Duodenal mucosa (tissue), 2 donors: ENCODE results near the gene SLC7A14.
A peak's percentile ranks its signal among the peaks of the same experiment; 100 is the strongest.

Experiments used
- H3K27ac ChIP-seq: one replicate; pipeline ENCODE4 v1.7.0; 2013; ENCODE audit warnings: low read depth, low read length
- H3K27me3 ChIP-seq, 2 donors: one replicate each; pipeline ENCODE4 v1.7.0; 2013; ENCODE audit warnings: low read length in 2 of 2, control low read depth in 1 of 2; ENCODE audit not compliant: insufficient read depth in 2 of 2, control insufficient read depth in 1 of 2
- H3K36me3 ChIP-seq, 2 donors: one replicate each; pipeline ENCODE4 v1.7.0; 2013; ENCODE audit warnings: low read length in 2 of 2, control low read depth in 1 of 2; ENCODE audit not compliant: insufficient read depth in 2 of 2, control insufficient read depth in 1 of 2
- H3K4me1 ChIP-seq, 2 donors: one replicate each; pipeline ENCODE4 v1.7.0; 2013; ENCODE audit warnings: low read length in 2 of 2, control low read depth in 1 of 2; ENCODE audit not compliant: insufficient read depth in 2 of 2, control insufficient read depth in 1 of 2
- H3K4me3 ChIP-seq, 2 donors: one replicate each; pipeline ENCODE4 v1.7.0; 2013; ENCODE audit warnings: low read length in 2 of 2, low read depth in 1 of 2
- H3K9ac ChIP-seq, 2 donors: one replicate each; pipeline ENCODE4 v1.7.0; 2013; ENCODE audit warnings: low read length in 2 of 2, low read depth in 1 of 2
- H3K9me3 ChIP-seq, 2 donors: one replicate each; pipeline ENCODE4 v1.7.0; 2013; ENCODE audit warnings: low read length in 2 of 2, control low read depth in 1 of 2; ENCODE audit not compliant: control insufficient read depth in 1 of 2

SLC7A14 gene

DNA sequence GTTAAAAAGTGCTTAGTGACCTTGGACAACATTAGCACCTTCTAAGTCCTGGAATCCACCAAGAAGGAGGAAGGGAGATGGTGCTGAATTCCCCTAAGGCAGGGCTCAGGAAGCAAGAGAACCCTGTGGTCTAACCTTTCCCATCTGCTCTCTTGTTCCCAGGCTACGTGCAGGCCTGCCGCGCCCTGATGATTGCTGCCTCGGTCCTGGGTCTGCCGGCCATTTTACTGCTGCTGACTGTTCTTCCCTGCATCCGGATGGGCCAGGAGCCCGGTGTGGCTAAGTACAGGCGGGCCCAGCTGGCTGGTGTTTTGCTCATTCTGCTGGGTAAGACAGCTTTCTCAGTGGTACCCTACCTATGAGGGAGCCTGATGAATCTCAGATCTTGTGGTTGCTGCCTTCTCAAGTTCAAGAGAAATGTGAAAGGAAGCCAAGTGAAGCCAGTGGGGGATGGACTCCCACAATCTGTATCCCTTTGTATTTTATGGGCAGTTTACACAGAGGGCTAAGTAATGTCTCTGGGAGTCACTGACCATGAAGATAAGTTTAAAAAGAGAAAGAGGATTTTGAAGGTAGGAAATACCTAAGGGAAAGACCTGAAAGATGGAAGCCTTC lies 162.8 kb downstream of the SLC7A14 start:
- no peak overlapping the region for H3K9ac ChIP-seq
- no peak overlapping the region for H3K27ac ChIP-seq

GRCh38 chr3:170421758-170422157 lies 164.1 kb downstream of the SLC7A14 start:
- H3K9ac ChIP-seq = no peak overlapping the region
- no peak overlapping the region for H3K4me3 ChIP-seq
- H3K27ac ChIP-seq = no peak overlapping the region
- H3K4me1 ChIP-seq = peaks cover 11 to 13% of the 10 kb centered on the region in 2 donors
- H3K36me3 ChIP-seq = no peaks in the 10 kb centered on the region
- H3K27me3 ChIP-seq = peaks cover 21 to 28% of the 10 kb centered on the region in 2 donors
- H3K9me3 ChIP-seq = no peaks in the 10 kb centered on the region

More for the DNA sequence above, 162.8 kb downstream of the SLC7A14 start:
- H3K27me3 ChIP-seq = peaks cover 20 to 23% of the 10 kb centered on the region in 2 donors
- peaks cover 11 to 13% of the 10 kb centered on the region in 2 donors for H3K4me1 ChIP-seq
- no peak overlapping the region for H3K4me3 ChIP-seq
- no peaks in the 10 kb centered on the region for H3K36me3 ChIP-seq
- no peaks in the 10 kb centered on the region for H3K9me3 ChIP-seq

GRCh38 chr3:170421111-170421641 lies 164.7 kb downstream of the SLC7A14 start:
- Histone ChIP-seq H3K27ac (no peak overlapping the region), H3K4me3 (no peak overlapping the region), H3K9ac (no peak overlapping the region)

DNA sequence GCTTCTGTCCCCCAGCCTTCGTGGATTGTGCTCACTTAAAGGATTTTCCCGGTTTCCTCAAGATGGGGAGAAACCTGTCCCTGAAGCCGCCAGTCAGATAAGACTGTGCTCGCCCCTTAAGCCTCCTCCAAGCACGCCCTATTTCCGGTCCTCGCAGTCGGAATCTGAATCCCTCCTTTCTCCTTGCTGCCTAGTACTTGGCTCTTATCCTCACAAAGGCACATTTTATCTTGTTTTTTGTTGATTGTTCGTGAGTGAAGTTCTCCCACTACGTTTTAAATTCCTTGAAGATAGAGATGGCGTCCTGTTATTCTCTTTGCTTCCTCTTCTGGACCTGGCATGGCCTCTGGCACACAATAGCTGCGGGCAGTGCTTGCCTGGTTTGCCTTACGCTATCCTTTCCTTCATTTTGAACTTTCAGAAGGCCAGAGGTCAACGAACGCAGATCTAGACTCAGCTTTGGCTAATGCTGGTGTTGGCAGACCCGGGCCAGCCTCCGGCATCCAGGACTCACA lies 165.5 kb downstream of the SLC7A14 start:
- Histone ChIP-seq H3K27ac (no peak overlapping the region), H3K4me3 (peak overlapping the region; percentile 6 to 67), H3K9me3 (no peaks in the 10 kb centered on the region), H3K9ac (no peak overlapping the region), H3K36me3 (no peaks in the 10 kb centered on the region), H3K4me1 (peaks cover 11 to 13% of the 10 kb centered on the region in 2 donors), H3K27me3 (peaks cover 21 to 32% of the 10 kb centered on the region in 2 donors)

More at GRCh38 chr3:170421111-170421641, 164.7 kb downstream of the SLC7A14 start:
- peaks cover 21 to 32% of the 10 kb centered on the region in 2 donors for H3K27me3 ChIP-seq
- H3K9me3 ChIP-seq = no peaks in the 10 kb centered on the region
- H3K36me3 ChIP-seq = no peaks in the 10 kb centered on the region
- peaks cover 11 to 13% of the 10 kb centered on the region in 2 donors for H3K4me1 ChIP-seq

GRCh38 chr3:170419557-170420087 lies 166.3 kb downstream of the SLC7A14 start:
- Histone ChIP-seq H3K27ac (no peak overlapping the region), H3K9me3 (no peaks in the 10 kb centered on the region), H3K36me3 (no peaks in the 10 kb centered on the region), H3K4me1 (peaks cover 11 to 13% of the 10 kb centered on the region in 2 donors), H3K27me3 (peaks cover 21 to 32% of the 10 kb centered on the region in 2 donors), H3K4me3 (peak overlapping the region; percentile 60 to 67), H3K9ac (no peak overlapping the region)

GRCh38 chr3:170418422-170419398 lies 167.2 kb downstream of the SLC7A14 start, which contains the start of gene CLDN11:
Gene CLDN11 (plus strand): TSS chr3:170418868. CDS start chr3:170419067, 199 bp downstream.
- no peaks in the 10 kb centered on the region for H3K9me3 ChIP-seq
- no peaks in the 10 kb centered on the region for H3K36me3 ChIP-seq
- peak within 1 kb of the TSS; percentile 60 to 67 for H3K4me3 ChIP-seq
- peaks cover 21 to 32% of the 10 kb centered on the region in 2 donors for H3K27me3 ChIP-seq
- no peak within 1 kb of the TSS for H3K27ac ChIP-seq
- H3K4me1 ChIP-seq = peaks cover 11 to 13% of the 10 kb centered on the region in 2 donors
- peak within 1 kb of the TSS in 1 of 2 donors; percentile 47 for H3K9ac ChIP-seq

GRCh38 chr3:170417090-170417489 lies 168.8 kb downstream of the SLC7A14 start:
- no peak overlapping the region for H3K9ac ChIP-seq
- H3K9me3 ChIP-seq = no peaks in the 10 kb centered on the region
- no peak overlapping the region for H3K4me3 ChIP-seq
- no peaks in the 10 kb centered on the region for H3K36me3 ChIP-seq
- H3K4me1 ChIP-seq = peaks cover 11 to 13% of the 10 kb centered on the region in 2 donors
- no peak overlapping the region for H3K27ac ChIP-seq
- H3K27me3 ChIP-seq = peaks cover 21 to 32% of the 10 kb centered on the region in 2 donors

- no peaks in the 10 kb centered on the region for H3K36me3 ChIP-seq
- H3K27me3 ChIP-seq = peaks cover 10 to 19% of the 10 kb centered on the region in 2 donors
- H3K9me3 ChIP-seq = no peaks in the 10 kb centered on the region
- peaks cover 5% of the 10 kb centered on the region in 2 donors for H3K4me1 ChIP-seq
- no peak overlapping the region for H3K27ac ChIP-seq
- H3K4me3 ChIP-seq = no peak overlapping the region
- no peak overlapping the region for H3K9ac ChIP-seq
Measured at GRCh38 chr3:170414202-170414663, 171.6 kb downstream of the SLC7A14 start.

- no peak overlapping the region for H3K27ac ChIP-seq
- peaks cover 3 to 10% of the 10 kb centered on the region in 2 donors for H3K27me3 ChIP-seq
- H3K9ac ChIP-seq = no peak overlapping the region
- H3K4me3 ChIP-seq = no peak overlapping the region
- H3K4me1 ChIP-seq = no peaks in the 10 kb centered on the region
- H3K36me3 ChIP-seq = no peaks in the 10 kb centered on the region
- no peaks in the 10 kb centered on the region for H3K9me3 ChIP-seq
Measured at GRCh38 chr3:170413291-170413690, 172.6 kb downstream of the SLC7A14 start.
